Vagina (tissue), 2 donors: ENCODE data around the gene SCAANT1.

Experiments
- POLR2A ChIP-seq, 2 donors: fragments of 450-650 bp; IDR thresholded peaks; one replicate each; pipeline ENCODE4 v1.6.1; 2017; ENCODE audit warnings: antibody characterized with exemption in 2 of 2, mild to moderate bottlenecking in 2 of 2, moderate library complexity in 2 of 2
- POLR2AphosphoS5 ChIP-seq, 2 donors: sonication (generic); formaldehyde crosslinking; IDR thresholded peaks; one replicate each; pipeline ENCODE4 v1.9.0; 2017; ENCODE audit warnings: antibody characterized with exemption in 2 of 2, mild to moderate bottlenecking in 2 of 2, low read depth in 1 of 2; ENCODE audit not compliant: insufficient read depth in 1 of 2
- TF ChIP-seq, protein P1 (sequence below), 3 experiments: fragments of 450-650 bp in 2 of 3; fragments of 200-600 bp in 1 of 3; sonication (generic) in 1 of 3; IDR thresholded peaks; one replicate each; pipeline ENCODE4 v1.5.1; 2017 to 2019; ENCODE audit warnings: antibody characterized with exemption in 3 of 3, mild to moderate bottlenecking in 2 of 3, moderate library complexity in 2 of 3

DNA sequence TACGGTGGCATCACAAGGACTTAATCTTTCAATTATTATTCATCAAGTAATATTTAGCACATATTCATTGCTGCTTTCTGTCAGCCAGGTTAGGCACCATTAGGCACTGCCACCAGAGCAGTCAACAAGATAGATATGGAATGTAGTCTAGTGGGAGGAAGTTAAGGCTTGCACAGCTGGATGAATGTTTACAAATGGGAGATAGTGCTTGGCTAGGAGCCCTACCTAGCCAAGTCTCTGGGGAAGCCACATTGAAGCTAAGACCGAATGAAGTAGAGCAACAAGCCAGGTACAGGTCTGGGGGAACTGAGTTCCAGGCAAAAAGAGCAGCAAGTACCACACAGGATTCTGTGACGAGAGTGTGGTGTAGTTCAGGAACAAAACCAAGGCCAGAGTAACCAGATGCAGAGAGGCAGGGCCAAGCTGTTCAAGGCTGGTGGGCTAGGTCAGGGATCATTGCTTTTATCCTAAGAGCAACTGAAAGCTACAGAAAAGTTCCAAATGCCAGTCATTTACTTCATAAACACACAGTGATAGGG is 33.4 kb upstream of the SCAANT1 start:
- no peak for TF ChIP-seq POLR2A (IDR thresholded peaks at IDR 0.05)
- TF ChIP-seq, protein P1, sequence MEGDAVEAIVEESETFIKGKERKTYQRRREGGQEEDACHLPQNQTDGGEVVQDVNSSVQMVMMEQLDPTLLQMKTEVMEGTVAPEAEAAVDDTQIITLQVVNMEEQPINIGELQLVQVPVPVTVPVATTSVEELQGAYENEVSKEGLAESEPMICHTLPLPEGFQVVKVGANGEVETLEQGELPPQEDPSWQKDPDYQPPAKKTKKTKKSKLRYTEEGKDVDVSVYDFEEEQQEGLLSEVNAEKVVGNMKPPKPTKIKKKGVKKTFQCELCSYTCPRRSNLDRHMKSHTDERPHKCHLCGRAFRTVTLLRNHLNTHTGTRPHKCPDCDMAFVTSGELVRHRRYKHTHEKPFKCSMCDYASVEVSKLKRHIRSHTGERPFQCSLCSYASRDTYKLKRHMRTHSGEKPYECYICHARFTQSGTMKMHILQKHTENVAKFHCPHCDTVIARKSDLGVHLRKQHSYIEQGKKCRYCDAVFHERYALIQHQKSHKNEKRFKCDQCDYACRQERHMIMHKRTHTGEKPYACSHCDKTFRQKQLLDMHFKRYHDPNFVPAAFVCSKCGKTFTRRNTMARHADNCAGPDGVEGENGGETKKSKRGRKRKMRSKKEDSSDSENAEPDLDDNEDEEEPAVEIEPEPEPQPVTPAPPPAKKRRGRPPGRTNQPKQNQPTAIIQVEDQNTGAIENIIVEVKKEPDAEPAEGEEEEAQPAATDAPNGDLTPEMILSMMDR (IDR thresholded peaks at IDR 0.05): no peak
- TF ChIP-seq POLR2AphosphoS5 (IDR thresholded peaks at IDR 0.05; ENCODE audit: insufficient read depth in 1 of 2, low read depth in 1 of 2): no peak
